ENCODE measurements around the gene SERPINB2. TPM values are rescaled to one million over a fixed set of nuclear protein-coding genes. Genes with fewer than 3 reads are reported as not detected.

The SERPINB2 gene
- total and polyA plus RNA-seq, 2 of the 13 experiments (the other 11 are each of a cell fraction or from before 2014, with no cell fraction given): 0.07 to 0.11 TPM

DNA sequence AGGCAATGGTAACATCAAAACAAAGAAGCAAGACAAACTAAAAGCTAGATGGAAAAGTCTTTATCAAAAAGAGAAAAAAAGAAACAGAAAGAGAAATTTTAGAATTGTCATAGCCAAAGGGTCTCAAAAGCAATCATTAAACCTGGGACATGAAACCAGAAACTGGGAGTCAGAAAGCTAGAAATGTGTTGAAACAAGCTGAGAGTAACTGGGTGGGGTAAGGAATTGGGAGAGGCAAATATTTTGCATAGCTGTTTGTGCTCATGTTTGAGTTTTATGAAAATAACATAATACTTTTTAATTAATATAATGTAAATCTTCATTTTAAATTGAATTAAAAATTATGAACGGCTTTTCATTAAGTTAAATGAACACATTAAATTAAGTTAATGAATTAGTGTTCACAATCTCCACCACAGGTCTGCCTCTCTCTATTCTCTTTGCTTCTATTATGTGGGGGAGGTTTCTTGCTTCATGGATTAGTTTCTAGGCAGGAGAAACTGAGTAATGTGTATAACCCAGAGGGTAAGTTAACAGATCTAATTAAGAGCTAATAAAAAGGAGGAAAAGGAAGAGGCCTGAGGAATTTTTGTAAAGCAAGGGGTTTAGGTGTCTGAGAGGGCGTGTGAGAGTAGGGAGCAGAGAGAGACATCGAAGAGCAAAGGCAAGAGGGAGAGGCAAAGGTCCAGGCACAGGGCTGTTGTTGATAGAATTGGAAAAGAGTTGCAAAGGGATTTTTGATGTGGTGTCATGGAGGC, 20.0 kb upstream of the SERPINB2 start:
- Histone ChIP-seq H3K79me2 (ENCODE audit: insufficient read depth, low read length) (no peaks in the 10 kb centered on the region), H4K20me1 (ENCODE audit: insufficient read depth, low read length) (no peaks in the 10 kb centered on the region), H2AFZ (ENCODE audit: low read length) (no peak overlapping the region), H3K4me1 (ENCODE audit: insufficient read depth, low read length) (no peaks in the 10 kb centered on the region), H3K36me3 (replicated peaks in 1 of 2; ENCODE audit: control insufficient read depth in 1 of 2, insufficient read depth in 2 of 2, low read length in 2 of 2) (no peaks in the 10 kb centered on the region), H3K27ac (ENCODE audit: extremely low read length, insufficient read depth, low read length) (no peak overlapping the region), H3K9ac (ENCODE audit: insufficient read depth, low read depth, low read length) (no peak overlapping the region), H3K27me3 (ENCODE audit: control insufficient read depth in 1 of 2, insufficient read depth in 2 of 2, low read length in 2 of 2) (no peaks in the 10 kb centered on the region), H3K4me3 (replicated peaks in 1 of 3; ENCODE audit: insufficient read depth in 1 of 3, low read depth in 2 of 3, low read length in 3 of 3) (no peak overlapping the region), H3K4me2 (ENCODE audit: low read depth, low read length) (no peak overlapping the region), H3K9me3 (ENCODE audit: low read length) (no peaks in the 10 kb centered on the region)
- POLR2A ChIA-PET: no interaction called here
- BruUV-seq (replicated peaks): no TSS peak
- in situ Hi-C loops (cut with HindIII; ENCODE audit: extremely low pct_ligation_motif_present, low pct_unique_long_range_greater_than_20kb): no loop called here
- no peak for ATAC-seq
- intact Hi-C loops (cut with micrococcal nuclease; ENCODE audit: unreplicated experiment): no loop called here
- no peak for DNase-seq (ENCODE audit: low spot score)
- TF ChIP-seq, protein P1, sequence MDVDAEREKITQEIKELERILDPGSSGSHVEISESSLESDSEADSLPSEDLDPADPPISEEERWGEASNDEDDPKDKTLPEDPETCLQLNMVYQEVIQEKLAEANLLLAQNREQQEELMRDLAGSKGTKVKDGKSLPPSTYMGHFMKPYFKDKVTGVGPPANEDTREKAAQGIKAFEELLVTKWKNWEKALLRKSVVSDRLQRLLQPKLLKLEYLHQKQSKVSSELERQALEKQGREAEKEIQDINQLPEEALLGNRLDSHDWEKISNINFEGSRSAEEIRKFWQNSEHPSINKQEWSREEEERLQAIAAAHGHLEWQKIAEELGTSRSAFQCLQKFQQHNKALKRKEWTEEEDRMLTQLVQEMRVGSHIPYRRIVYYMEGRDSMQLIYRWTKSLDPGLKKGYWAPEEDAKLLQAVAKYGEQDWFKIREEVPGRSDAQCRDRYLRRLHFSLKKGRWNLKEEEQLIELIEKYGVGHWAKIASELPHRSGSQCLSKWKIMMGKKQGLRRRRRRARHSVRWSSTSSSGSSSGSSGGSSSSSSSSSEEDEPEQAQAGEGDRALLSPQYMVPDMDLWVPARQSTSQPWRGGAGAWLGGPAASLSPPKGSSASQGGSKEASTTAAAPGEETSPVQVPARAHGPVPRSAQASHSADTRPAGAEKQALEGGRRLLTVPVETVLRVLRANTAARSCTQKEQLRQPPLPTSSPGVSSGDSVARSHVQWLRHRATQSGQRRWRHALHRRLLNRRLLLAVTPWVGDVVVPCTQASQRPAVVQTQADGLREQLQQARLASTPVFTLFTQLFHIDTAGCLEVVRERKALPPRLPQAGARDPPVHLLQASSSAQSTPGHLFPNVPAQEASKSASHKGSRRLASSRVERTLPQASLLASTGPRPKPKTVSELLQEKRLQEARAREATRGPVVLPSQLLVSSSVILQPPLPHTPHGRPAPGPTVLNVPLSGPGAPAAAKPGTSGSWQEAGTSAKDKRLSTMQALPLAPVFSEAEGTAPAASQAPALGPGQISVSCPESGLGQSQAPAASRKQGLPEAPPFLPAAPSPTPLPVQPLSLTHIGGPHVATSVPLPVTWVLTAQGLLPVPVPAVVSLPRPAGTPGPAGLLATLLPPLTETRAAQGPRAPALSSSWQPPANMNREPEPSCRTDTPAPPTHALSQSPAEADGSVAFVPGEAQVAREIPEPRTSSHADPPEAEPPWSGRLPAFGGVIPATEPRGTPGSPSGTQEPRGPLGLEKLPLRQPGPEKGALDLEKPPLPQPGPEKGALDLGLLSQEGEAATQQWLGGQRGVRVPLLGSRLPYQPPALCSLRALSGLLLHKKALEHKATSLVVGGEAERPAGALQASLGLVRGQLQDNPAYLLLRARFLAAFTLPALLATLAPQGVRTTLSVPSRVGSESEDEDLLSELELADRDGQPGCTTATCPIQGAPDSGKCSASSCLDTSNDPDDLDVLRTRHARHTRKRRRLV (CRISPR knock-in tag; IDR thresholded peaks at IDR 0.05): no peak
- TF ChIP-seq TARDBP (CRISPR knock-in tag; IDR thresholded peaks at IDR 0.05) (no peak), CC2D1A (CRISPR knock-in tag; IDR thresholded peaks at IDR 0.05) (no peak), FOXP1 (IDR thresholded peaks at IDR 0.05) (no peak), FOXP1 (CRISPR knock-in tag; IDR thresholded peaks at IDR 0.05) (no peak), ISX (CRISPR knock-in tag; conservative IDR thresholded peaks at IDR 0.05) (no peak)
- no peak for FAIRE-seq
- WGBS (ENCODE audit: low lambda C conversion rate): under 1% methylated on average over 3 of the region's 3 CpGs
- CTCF ChIA-PET (ENCODE audit: low intra/inter-chr PET ratio, low total read pairs): no interaction called here
